Sigmoid colon (tissue), 4 donors: ENCODE measurements around the gene DIP2C.

ENCODE experiments used
- CTCF ChIP-seq, 4 experiments: fragments of 450-650 bp in 3 of 4; fragments of 200-600 bp in 1 of 4; IDR thresholded peaks; one replicate each; pipeline ENCODE4 v1.5.1; 2016 to 2019; ENCODE audit warnings: antibody characterized with exemption in 4 of 4, mild to moderate bottlenecking in 3 of 4, moderate library complexity in 2 of 4
- EP300 ChIP-seq, 4 donors: sonication (generic); formaldehyde crosslinking; IDR thresholded peaks; one replicate each; pipeline ENCODE4 v1.6.1; 2017; ENCODE audit warnings: antibody characterized with exemption in 4 of 4
- POLR2A ChIP-seq, 2 donors: fragments of 450-650 bp; IDR thresholded peaks; one replicate each; pipeline ENCODE4 v1.6.1; 2016; ENCODE audit warnings: antibody characterized with exemption in 2 of 2, mild to moderate bottlenecking in 2 of 2, moderate library complexity in 2 of 2
- POLR2AphosphoS5 ChIP-seq, 4 donors: sonication (generic); formaldehyde crosslinking; IDR thresholded peaks; one replicate each; pipeline ENCODE4 v1.6.1; 2017; ENCODE audit warnings: antibody characterized with exemption in 4 of 4

GRCh38 chr10:440127-440526, 249.3 kb downstream of the DIP2C start:
- TF ChIP-seq CTCF (IDR thresholded peaks at IDR 0.05): no peak
- TF ChIP-seq POLR2AphosphoS5 (IDR thresholded peaks at IDR 0.05): no peak
- TF ChIP-seq POLR2A (IDR thresholded peaks at IDR 0.05): no peak
- no peak for TF ChIP-seq EP300 (IDR thresholded peaks at IDR 0.05)
